ENCODE data around the gene PGBD5.
"Not testable (repeated sequence)": the region's sequence is repeated elsewhere in the genome, so short reads cannot be mapped to it uniquely, and the experiment has no call there.

PGBD5 gene

DNA sequence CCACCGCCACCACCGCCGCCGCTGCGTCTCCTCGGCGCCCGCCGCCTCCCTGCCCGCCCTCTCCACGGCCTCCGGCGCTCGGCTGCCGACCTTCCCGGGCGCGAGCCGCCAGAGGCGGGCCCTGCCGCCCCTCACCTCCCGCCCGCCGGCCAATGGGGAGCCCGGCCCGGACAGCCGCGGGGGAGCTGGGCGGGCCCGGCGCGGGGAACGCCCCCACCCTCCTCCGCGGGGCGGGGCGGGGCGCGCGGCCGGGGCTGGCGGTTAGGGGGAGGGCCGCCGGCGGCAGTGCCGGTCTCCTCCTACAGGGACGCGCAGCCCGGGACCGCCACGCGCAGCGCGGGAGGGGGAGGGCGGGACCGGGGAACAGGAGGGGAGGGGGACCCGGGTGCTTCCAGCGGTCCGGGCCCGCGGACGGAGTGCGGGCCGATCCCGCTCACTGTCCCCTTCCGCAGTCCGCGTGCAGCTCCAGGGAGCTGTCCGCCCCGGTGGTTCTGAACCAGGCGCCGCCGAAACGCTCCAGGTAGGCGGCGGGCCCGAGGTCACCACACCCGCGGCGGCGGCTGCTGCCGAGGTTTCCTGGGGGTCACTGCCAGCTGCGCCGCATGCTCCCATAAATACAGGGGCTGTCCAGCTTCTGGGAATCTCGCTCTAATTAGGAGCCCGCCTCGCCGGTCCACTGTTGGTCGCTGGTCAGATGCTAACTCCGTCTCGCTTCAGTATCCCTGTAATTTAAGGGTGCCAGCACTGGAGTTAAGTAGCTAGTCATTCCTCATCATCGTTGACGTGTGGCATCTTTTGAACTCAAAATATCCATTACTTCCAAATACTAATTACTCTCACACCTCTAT, at the start of gene PGBD5:
Gene PGBD5, minus strand, starts transcription at position 87 of the 848 bp plus-strand sequence. CDS start 404 bp downstream, outside the sequence.
- DNase-seq (ENCODE audit: low read depth), result peak; percentile 8

GRCh38 chr1:230474924-230475323, 48.8 kb upstream of the PGBD5 start:
- not testable (repeated sequence) for DNase-seq (ENCODE audit: low read depth)

DNA sequence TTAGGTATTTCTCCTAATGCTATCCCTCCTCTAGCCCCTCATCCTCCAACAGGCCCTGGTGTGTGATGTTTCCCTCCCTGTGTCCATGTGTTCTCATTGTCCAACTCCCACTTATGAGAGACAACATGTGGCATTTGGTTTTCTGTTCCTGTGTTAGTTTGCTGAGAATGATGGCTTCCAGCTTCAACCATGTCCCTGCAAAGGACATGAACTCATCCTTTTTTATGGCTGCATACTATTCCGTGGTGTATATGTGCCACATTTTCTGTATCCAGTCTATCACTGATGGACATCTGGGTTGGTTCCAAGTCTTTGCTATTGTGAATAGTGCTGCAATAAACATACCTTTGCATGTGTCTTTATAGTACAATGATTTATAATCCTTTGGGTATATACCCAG, 44.6 kb upstream of the PGBD5 start:
- DNase-seq (ENCODE audit: low read depth), result not testable (repeated sequence)

DNA sequence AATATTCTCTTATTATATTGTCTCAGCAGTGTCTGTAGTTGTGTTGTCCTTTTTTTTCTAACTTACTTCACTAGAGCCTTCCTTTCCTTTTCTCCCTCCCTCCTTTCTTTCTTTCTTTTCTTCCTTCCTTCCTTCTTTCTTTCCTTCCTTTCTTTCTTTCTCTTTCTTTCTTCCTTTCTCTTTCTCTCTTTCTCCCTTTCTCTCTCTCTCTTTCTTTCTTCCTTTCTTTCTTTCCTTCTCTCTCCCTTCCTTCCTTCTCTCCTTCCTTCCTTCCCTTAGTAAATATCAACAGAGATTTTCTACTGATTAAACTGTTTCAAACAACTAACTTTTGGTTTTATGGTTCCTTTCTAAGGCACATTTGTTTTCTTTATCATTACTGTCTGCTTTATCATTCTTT, 43.1 kb upstream of the PGBD5 start:
- no peak for DNase-seq (ENCODE audit: low read depth)

GRCh38 chr1:230465691-230466090, 39.6 kb upstream of the PGBD5 start:
- no peak for DNase-seq (ENCODE audit: low read depth)

DNA sequence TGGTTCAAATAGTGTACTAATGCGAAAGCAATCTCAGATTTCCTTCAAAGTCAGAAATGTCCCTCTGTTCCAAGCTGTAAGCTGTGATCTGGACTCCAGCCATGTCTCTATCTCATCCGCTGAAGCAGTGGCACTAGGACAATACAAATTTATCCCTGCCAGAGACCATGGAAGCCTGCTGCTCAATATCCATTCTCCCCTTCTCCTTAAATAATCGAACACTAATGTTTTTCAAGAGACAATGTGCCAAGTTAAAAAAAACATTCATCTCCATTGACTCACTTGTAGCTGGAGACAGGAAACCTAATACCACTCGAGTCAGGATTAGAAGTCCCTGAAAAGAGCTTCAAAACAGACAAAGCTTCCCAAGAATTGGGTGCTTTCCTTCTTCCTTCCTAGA, 38.5 kb upstream of the PGBD5 start:
- no peak for DNase-seq (ENCODE audit: low read depth)

- DNase-seq (ENCODE audit: low read depth), result no peak
Measured at GRCh38 chr1:230463760-230464159, 37.6 kb upstream of the PGBD5 start.

DNA sequence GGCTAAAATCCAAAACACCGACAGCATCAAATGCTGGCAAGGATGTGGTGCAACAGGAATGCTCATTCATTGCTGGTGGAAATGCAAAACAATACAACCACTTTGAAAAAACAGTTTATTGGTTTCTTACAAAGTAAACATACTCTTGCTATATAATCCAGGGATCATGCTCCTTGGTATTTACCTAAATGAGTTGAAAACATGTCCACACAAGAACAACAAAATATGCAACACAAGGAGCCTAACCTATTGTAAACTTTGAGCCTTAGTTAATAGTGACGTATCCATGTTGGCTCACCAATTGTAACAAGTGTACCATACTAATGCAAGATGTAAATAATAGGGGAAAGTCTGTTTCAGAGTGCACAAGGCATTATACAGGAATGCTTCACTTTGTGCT, 37.2 kb upstream of the PGBD5 start:
- DNase-seq (ENCODE audit: low read depth), result no peak

- no peak for DNase-seq (ENCODE audit: low read depth)
Measured at GRCh38 chr1:230459465-230459864, 33.3 kb upstream of the PGBD5 start.

- DNase-seq (ENCODE audit: low read depth), result no peak
Measured at GRCh38 chr1:230458509-230458908, 32.4 kb upstream of the PGBD5 start.

- no peak for DNase-seq (ENCODE audit: low read depth)
Measured at GRCh38 chr1:230456478-230456877, 30.3 kb upstream of the PGBD5 start.

- DNase-seq (ENCODE audit: low read depth), result no peak
Measured at GRCh38 chr1:230455291-230455690, 29.2 kb upstream of the PGBD5 start.

DNA sequence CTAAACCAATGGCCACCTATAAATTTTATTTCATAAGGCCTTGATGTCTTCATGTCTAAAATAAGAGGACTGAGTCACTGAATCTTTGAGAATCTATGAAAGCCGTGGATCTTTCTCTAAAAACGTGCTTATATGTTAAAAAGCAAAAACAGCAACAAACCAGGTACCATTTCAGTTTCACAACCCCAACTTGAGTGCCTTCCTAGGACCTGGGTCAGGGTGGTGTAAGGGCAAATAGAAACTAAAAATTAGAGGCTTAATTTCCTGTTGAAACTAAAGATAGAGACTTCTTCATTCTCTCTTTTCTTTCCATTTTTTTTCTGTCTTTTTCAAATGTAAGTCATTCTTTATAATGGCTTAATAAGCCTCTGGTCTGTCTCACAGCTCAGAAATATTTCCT, 27.2 kb upstream of the PGBD5 start:
- no peak for DNase-seq (ENCODE audit: low read depth)

- no peak for DNase-seq (ENCODE audit: low read depth)
Measured at GRCh38 chr1:230441183-230442029, 15.3 kb upstream of the PGBD5 start.

DNA sequence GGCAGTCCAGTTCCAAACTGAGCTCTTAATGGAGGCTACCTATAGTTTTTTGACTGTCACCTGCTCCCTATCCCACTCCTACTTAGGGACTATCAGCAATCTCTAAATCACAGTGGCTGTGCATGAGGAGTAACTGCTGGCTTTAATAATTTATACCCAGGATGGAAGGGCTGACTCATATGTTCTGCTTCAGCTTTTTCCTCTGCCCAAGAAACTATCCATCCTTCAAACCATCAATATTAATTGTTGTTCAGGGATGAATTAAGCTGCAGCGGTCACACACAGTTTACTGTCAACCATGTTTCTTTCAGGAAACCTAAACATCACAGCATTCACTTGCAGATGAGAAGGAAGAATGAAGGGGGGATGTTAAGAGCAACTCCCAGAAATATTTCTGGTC, 9.0 kb upstream of the PGBD5 start:
- DNase-seq (ENCODE audit: low read depth), result no peak

GRCh38 chr1:230431527-230431926, 5.4 kb upstream of the PGBD5 start:
- DNase-seq (ENCODE audit: low read depth), result no peak

DNA sequence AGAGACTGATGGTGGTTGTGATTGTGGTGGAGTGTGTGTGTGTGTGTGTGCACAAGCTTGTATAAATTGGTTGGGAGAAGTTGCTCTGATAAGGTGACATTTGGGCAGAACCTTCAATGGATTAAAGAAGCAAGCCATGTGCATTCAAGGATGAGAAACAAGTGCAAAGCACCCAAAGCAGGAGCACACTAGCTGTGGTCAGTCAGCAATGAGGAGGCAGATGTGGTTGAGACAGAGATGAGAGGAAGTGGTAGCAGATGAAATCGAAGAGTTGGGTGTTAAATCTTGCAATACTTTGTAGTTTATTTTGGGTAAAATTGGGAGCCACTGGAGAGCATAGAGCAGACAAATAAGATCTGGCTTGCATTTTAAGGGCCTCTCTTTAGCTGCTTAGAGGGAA, 4.4 kb upstream of the PGBD5 start:
- DNase-seq (ENCODE audit: low read depth), result no peak

DNA sequence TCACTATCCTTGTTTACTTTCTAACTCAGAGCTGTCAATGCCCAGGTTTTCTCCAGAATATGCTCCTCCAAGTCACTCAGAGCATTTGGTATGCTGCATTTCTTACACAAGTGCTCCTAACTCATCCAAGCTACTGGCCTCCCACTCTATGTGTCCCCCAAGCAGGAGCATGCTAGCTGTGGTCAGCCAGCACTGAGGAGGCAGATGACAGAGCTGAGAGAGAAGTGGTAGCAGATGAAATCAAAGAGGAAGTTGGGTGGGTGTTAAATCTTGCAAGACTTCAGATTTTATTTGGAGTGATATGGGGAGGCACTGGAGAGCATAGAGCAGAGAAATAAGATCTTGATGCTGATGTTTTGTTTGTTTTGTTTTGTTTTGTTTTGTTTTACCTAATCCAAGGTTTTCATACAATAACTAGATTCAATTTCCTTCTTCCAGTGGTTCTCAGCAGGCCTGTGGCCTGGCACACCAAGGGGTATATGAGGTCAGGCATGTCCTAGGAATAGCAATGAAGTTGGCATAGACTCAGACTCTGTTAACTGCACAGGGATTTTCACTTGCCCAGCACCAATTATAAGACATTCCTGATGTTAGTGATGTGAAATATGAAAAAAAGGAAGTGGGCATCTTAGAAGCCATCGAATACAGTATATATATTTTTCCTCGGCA, 3.1 kb upstream of the PGBD5 start:
- no peak for DNase-seq (ENCODE audit: low read depth)

DNA sequence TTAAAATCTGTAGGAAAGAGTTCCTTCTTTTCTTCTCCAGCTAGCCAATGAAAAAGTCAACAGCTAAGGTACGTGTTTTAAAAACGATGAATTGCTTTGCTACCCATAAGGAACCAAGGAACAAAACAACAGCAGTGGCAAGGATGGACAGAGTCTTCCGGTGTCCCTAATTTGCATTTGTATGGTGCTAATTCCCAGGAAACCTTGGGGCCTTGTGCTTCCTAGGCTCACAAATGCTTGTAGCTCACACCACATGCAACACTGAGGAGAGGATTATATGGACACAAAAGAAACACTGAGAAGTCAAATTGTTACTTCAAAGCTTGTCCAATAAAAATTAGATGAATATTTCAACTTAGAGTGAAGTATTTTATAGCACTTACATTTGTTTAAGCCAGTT, 1.8 kb upstream of the PGBD5 start:
- no peak for DNase-seq (ENCODE audit: low read depth)

DNA sequence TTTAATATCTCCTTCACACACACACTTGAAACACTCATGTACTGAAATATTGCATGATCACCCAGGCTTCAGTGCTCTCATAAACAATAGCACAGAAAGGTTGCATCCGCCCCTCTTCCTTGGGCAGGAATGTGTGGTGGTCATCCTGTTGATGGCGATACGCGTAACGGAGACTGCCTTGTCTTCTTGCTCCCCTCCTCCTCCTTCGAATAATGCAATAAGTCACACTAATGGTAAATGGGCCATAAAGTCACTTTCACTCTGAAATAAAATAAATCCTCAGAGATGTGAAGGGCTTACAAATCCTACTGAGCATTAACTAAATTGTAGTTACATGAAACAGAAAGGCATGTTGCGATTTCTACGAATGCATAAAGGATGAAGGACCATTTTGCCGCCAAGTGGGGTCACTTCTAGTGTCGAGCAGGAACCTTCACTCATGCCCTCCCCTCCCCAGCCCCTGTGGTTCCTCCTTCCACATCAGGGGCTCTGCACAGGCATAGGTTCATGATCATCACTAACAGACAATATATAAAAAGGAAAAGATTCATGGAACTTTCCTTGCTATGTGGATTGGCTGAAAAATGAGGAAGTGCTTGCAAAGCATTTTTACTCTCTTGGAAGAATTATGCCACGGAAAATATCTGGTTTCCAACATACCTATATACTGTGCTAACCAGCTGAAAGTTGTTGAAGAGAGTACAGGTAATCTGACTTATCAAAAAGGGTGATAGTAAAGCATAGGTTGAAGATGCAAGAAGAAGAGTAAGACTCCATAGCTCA, 1.2 kb upstream of the PGBD5 start:
- DNase-seq (ENCODE audit: low read depth), result no peak

DNA sequence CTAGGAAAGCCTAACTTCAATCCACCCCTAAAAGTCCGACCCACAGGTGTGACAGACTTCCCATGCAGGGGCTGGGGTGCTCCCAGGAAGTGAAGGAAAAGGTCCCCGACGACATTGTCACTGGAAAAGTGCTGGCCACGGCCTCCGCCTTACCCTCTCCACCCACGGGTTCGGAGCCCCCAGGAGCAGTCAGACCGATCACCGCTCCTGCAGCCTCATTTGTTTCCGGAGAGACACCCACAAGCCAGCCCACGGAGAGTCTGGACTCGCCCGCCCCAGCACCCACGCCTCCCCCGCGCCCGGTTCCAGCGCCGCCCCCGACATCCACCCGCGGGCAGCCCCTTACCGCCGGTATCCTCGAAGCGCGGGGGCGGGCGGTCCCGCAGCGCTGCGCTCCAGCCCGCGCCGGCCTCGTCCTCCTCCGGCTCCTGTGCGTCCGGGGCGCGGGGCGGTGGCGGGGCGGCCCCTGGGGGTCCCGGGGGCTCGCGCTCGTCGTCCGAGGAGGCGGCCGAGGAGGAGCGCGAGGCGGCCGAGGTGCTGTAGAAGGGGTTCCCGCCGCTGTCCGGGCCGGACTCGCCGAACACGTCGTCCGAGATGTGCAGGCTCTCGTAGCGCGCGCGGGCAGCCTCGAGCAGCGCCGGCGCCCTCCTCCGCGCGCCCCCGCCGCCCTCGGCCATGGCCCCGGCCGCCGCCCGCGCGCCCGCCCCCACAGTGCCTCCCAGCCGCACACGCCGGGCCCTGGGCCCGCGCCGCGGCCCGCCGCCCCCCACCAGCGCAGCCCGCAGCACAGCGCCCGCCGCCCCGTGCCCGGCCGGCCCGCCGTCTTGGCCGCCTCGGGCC, 660 bp downstream of the PGBD5 start:
- DNase-seq (ENCODE audit: low read depth), result no peak
